Left ventricle myocardium inferior (tissue), 1 donor: ENCODE measurements around the gene FBXL16. TPM values are rescaled to one million over a fixed set of nuclear protein-coding genes. Genes with fewer than 3 reads are reported as not detected.
A peak's percentile ranks its signal among the peaks of the same experiment; 100 is the strongest.

Experiments used
- DNase-seq: peaks from one replicate; pipeline ENCODE4 v3.0.0-alpha.2; 2020
- H3K27ac ChIP-seq: fragments of 200-600 bp; replicated peaks from 2 replicates; pipeline ENCODE4 v1.8.0; 2021
- H3K27me3 ChIP-seq: fragments of 200-600 bp; 2 replicates; pipeline ENCODE4 v1.8.0; 2021; ENCODE audit warnings: low read depth
- H3K36me3 ChIP-seq: fragments of 200-600 bp; 2 replicates; pipeline ENCODE4 v1.8.0; 2021
- H3K4me1 ChIP-seq: fragments of 200-600 bp; 2 replicates; pipeline ENCODE4 v1.8.0; 2021
- H3K4me3 ChIP-seq: fragments of 200-600 bp; 2 replicates; pipeline ENCODE4 v1.8.0; 2021; ENCODE audit warnings: mild to moderate bottlenecking, moderate library complexity
- H3K9me3 ChIP-seq: fragments of 200-600 bp; replicated peaks from 2 replicates; pipeline ENCODE4 v1.8.0; 2021
- intact Hi-C: fragments of 100-400 bp; cut with micrococcal nuclease; formaldehyde crosslinking; loops from one replicate; pipeline ENCODE4 v1.11.0; 2022
- total RNA-seq: library from RNA; stranded (reverse); fragmentation: NEBNext Ultra II Directional; extraction: Animal tissue kit (Norgen Biotek cat#: 25700); gene quantifications from one replicate; pipeline ENCODE4 v1.2.1, GENCODE V29; 2021
- TF ChIP-seq, protein P1 (sequence below): fragments of 200-600 bp; IDR thresholded peaks from 2 replicates; pipeline ENCODE4 v1.8.0; 2021; ENCODE audit warnings: antibody characterized with exemption, mild to moderate bottlenecking, borderline replicate concordance
- donor health status: DM: no; HTN: yes; CAD: no; lungs with severe emphysema.

Gene FBXL16
- total RNA-seq, 1 donor from 2014 or later: 0.08 TPM

DNA sequence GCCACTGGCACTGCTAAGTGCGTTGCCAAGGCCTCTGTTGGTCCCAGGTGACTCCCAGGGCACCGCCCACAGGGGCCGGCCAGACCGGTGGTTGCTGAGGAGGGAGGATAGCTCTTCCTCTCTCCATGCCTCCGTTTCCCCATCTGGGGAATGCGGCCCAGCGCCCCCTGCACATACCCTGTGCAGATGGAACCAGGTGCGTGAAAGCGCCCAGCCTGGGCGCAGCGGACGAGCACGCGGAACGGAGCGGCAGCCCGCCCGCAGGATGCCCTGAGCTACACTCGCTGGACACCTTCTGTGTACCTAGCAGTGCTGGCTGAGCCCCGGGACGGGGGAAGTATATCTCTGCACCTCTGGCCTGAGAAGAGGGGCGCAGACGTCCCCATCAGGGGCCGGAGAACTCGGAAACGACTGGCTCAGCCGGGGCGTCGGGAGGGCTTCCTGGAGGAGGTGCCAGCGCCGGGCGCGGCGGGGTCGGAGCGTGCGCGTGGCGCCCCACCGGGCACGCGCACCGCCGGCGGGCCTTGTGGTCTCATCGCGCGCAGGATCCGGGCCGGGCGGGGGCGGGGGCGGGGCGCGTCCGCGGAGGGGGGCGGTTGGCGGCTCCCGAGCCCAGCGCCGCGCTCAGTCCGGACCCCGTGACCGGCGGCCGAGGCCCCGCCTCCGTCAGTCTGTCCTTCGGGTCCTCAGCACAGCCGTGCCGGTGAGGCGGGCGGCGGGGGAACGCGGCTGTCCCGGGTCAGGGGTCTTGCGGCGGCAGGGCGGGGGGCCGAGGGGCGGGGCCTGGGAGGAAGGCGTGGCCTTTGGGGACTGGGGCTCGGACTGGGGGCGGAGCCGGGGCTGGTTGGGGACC, 21.1 kb upstream of the FBXL16 start, which contains the start of the genes CCDC78 and HAGHL:
TSS of gene CCDC78 (minus strand) at position 6 of the 853 bp plus-strand sequence. CDS start 76 bp downstream, outside the sequence.
TSS of gene HAGHL (plus strand) at position 669 of the 853 bp plus-strand sequence. CDS start 404 bp downstream, outside the sequence.
- DNase-seq: peak; percentile 67
- H3K36me3 ChIP-seq: peaks cover 5% of the 10 kb centered on the region
- H3K27ac ChIP-seq: no peak within 1 kb of the TSS
- intact Hi-C loops: no loop called here
- no peaks in the 10 kb centered on the region for H3K9me3 ChIP-seq
- peak within 1 kb of the TSS; percentile 75 for H3K4me3 ChIP-seq
- H3K4me1 ChIP-seq: peaks cover 32% of the 10 kb centered on the region
- TF ChIP-seq, protein P1, sequence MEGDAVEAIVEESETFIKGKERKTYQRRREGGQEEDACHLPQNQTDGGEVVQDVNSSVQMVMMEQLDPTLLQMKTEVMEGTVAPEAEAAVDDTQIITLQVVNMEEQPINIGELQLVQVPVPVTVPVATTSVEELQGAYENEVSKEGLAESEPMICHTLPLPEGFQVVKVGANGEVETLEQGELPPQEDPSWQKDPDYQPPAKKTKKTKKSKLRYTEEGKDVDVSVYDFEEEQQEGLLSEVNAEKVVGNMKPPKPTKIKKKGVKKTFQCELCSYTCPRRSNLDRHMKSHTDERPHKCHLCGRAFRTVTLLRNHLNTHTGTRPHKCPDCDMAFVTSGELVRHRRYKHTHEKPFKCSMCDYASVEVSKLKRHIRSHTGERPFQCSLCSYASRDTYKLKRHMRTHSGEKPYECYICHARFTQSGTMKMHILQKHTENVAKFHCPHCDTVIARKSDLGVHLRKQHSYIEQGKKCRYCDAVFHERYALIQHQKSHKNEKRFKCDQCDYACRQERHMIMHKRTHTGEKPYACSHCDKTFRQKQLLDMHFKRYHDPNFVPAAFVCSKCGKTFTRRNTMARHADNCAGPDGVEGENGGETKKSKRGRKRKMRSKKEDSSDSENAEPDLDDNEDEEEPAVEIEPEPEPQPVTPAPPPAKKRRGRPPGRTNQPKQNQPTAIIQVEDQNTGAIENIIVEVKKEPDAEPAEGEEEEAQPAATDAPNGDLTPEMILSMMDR: no peak
- H3K27me3 ChIP-seq: peaks cover 26% of the 10 kb centered on the region

DNA sequence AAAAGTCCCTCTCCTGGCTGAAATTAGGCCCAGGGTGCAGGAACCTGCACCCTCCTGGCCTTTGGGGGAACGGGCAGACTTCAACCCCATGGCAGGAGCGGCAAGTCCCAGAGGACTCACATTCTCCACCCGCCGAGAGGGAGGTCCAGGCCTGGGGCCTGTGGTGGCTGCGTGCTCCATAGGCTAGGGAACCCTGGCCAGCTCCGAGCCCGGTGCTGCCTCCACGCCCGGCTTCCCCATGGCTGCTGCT, 20.5 kb upstream of the FBXL16 start:
- Histone ChIP-seq H3K4me3 (peak overlapping the region; percentile 75), H3K27me3 (peaks cover 26% of the 10 kb centered on the region), H3K36me3 (peaks cover 5% of the 10 kb centered on the region), H3K4me1 (peaks cover 37% of the 10 kb centered on the region), H3K27ac (no peak overlapping the region), H3K9me3 (no peaks in the 10 kb centered on the region)
- DNase-seq: no peak
- TF ChIP-seq, protein P1: no peak
- intact Hi-C loops: no loop called here

DNA sequence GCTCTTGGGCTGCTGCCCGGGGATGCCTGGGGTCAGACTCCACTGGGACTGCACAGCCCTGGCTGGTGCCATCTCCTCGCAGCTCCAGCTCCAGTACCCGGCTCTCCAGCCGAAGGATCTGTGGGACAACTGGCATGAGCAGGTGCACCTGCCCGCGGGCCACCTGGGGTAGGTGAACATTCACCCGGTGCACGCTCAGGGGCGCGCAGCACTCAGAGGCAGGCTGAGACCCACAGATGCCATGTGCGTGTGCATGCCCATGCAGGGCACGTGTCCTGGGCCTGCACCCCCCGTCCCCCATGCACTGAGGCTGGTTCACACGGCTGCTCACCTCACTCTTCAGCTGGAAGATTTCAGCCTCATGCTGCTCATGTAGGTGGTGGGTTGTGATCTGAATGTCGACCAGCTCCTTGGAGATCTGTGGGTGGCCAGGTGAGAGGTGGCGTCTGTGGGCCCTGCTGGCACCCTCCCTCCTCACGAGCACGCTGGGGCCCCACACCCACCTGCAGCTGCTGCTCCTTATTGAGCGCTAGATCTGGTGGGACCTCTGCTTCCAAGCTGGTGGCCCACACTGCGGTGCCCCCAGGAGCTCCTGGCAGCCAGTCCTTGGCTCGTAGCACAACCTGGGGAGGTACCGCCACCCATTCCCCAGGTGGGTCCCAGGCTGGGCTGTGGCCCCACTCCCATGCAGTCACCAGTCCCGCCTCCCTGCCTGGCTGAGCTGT, 20.0 kb upstream of the FBXL16 start:
- Histone ChIP-seq H3K27ac (no peak overlapping the region), H3K4me1 (peaks cover 42% of the 10 kb centered on the region), H3K27me3 (peaks cover 26% of the 10 kb centered on the region), H3K4me3 (no peak overlapping the region), H3K36me3 (peaks cover 4% of the 10 kb centered on the region), H3K9me3 (no peaks in the 10 kb centered on the region)
- no peak for DNase-seq
- TF ChIP-seq, protein P1: no peak
- intact Hi-C loops: no loop called here

- H3K4me3 ChIP-seq: no peak overlapping the region
- H3K9me3 ChIP-seq: no peaks in the 10 kb centered on the region
- TF ChIP-seq, protein P1: no peak
- no peak for DNase-seq
- no peaks in the 10 kb centered on the region for H3K36me3 ChIP-seq
- no peak overlapping the region for H3K27ac ChIP-seq
- H3K4me1 ChIP-seq: peaks cover 48% of the 10 kb centered on the region
- intact Hi-C loops: no loop called here
- H3K27me3 ChIP-seq: peaks cover 26% of the 10 kb centered on the region
Measured at GRCh38 chr16:725041-725376, 19.4 kb upstream of the FBXL16 start.

- H3K36me3 ChIP-seq: no peaks in the 10 kb centered on the region
- intact Hi-C loops: no loop called here
- no peak overlapping the region for H3K4me3 ChIP-seq
- peaks cover 54% of the 10 kb centered on the region for H3K4me1 ChIP-seq
- no peak for DNase-seq
- TF ChIP-seq, protein P1: no peak
- no peak overlapping the region for H3K27ac ChIP-seq
- H3K27me3 ChIP-seq: peaks cover 26% of the 10 kb centered on the region
- no peaks in the 10 kb centered on the region for H3K9me3 ChIP-seq
Measured at GRCh38 chr16:724188-725040, 18.8 kb upstream of the FBXL16 start.
